ENCODE results near the gene ZNF292.
"Not testable (repeated sequence)": the region's sequence is repeated elsewhere in the genome, so short reads cannot be mapped to it uniquely, and the experiment has no call there.

Gene ZNF292

DNA sequence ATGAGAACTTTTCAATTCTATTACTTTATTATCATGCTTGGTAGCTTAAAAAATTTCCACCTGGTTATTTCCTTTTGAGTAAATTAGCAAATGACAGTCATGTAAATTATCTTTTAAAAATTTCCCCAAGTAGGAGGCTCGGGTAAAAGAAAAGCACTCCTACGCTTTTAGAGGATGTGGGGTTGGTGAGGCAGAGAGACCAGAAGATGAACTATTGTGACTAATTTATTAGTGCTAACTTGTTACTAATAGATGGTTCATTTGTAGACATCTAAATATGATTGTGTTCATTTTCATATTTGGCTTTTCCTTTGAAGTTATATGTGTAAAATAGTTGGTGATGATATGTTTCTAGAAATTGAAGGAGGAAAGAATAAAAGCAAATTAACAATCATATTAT is 27.0 kb downstream of the ZNF292 start:
- TF ChIP-seq, protein P1, sequence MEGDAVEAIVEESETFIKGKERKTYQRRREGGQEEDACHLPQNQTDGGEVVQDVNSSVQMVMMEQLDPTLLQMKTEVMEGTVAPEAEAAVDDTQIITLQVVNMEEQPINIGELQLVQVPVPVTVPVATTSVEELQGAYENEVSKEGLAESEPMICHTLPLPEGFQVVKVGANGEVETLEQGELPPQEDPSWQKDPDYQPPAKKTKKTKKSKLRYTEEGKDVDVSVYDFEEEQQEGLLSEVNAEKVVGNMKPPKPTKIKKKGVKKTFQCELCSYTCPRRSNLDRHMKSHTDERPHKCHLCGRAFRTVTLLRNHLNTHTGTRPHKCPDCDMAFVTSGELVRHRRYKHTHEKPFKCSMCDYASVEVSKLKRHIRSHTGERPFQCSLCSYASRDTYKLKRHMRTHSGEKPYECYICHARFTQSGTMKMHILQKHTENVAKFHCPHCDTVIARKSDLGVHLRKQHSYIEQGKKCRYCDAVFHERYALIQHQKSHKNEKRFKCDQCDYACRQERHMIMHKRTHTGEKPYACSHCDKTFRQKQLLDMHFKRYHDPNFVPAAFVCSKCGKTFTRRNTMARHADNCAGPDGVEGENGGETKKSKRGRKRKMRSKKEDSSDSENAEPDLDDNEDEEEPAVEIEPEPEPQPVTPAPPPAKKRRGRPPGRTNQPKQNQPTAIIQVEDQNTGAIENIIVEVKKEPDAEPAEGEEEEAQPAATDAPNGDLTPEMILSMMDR (conservative IDR thresholded peaks at IDR 0.05) = no peak
- TF ChIP-seq ZFX (IDR thresholded peaks at IDR 0.05) = no peak
- no peak overlapping the region for H3K27ac ChIP-seq

GRCh38 chr6:87182940-87183339 is 27.6 kb downstream of the ZNF292 start:
- H3K27ac ChIP-seq = no peak overlapping the region
- TF ChIP-seq ZFX (IDR thresholded peaks at IDR 0.05) = no peak
- TF ChIP-seq, protein P1 (conservative IDR thresholded peaks at IDR 0.05) = no peak

DNA sequence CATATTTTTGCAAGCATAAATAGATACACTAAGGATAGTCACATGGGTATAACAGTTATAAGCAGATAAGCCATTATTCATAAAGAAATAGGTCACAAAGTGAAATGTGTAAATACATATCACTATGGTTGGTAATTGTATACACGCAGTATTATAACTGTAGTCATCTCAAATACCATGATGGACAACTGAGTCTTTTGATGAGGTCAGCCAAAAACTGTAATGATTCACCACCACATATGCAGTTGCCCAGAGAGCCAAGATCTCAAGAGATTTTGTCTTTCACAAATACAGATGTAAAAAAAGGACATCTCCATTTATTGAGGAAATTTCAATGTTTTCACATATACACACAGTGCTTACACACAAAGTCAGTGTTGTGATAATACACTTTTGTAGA is 28.3 kb downstream of the ZNF292 start:
- TF ChIP-seq, protein P1 (conservative IDR thresholded peaks at IDR 0.05) = no peak
- TF ChIP-seq ZFX (IDR thresholded peaks at IDR 0.05) = no peak
- no peak overlapping the region for H3K27ac ChIP-seq

- H3K27ac ChIP-seq = no peak overlapping the region
Measured at GRCh38 chr6:87184762-87185250, 29.4 kb downstream of the ZNF292 start.

GRCh38 chr6:87196275-87196842 is 41.0 kb downstream of the ZNF292 start:
- H3K27ac ChIP-seq = no peak overlapping the region
- TF ChIP-seq, protein P1 (conservative IDR thresholded peaks at IDR 0.05) = no peak
- TF ChIP-seq ZFX (IDR thresholded peaks at IDR 0.05) = no peak

More at GRCh38 chr6:87184762-87185250, 29.4 kb downstream of the ZNF292 start:
- TF ChIP-seq, protein P1 (conservative IDR thresholded peaks at IDR 0.05) = no peak
- TF ChIP-seq ZFX (IDR thresholded peaks at IDR 0.05) = no peak

GRCh38 chr6:87197547-87197946 is 42.2 kb downstream of the ZNF292 start:
- TF ChIP-seq ZFX (IDR thresholded peaks at IDR 0.05) = no peak
- TF ChIP-seq, protein P1 (conservative IDR thresholded peaks at IDR 0.05) = no peak
- no peak overlapping the region for H3K27ac ChIP-seq

DNA sequence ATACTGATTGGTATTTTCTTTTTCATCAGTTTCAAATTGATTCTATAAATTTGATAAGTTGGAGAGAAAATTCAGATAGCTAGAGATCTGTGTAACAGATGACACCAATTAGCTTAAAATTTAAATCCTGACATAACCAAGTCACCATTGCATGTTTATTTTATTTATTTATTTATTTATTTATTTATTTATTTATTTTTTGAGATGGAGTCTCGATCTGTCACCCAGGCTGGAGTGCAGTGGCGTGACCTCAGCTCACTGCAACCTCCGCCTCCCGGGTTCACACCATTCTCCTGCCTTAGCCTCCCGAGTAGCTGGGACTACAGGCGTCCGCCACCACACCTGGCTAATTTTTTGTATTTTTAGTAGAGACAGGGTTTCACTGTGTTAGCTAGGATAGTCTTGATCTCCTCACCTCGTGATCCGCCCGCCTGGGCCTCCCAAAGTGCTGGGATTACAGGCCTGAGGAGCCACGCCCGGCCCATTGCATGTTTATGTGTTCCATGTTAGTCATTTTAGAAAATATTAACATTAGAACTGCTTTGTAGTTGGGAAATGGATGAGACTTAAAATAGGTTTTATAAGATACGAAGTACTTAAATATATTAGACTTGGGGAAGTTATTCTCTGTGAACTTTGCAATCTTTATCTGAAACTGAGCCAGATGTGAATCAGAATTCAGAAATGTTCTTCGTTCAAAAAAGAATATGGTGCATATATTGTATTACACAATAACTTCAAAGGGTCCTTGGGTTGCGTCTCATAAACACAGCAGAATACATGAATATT is 42.9 kb downstream of the ZNF292 start:
- not testable (repeated sequence) for H3K27ac ChIP-seq
